Keratinocyte (primary cell): Measurements from ENCODE around the gene PHLDA3. TPM values are rescaled to one million over a fixed set of nuclear protein-coding genes. Genes with fewer than 3 reads are reported as not detected.
A peak's percentile ranks its signal among the peaks of the same experiment; 100 is the strongest.

Source experiments
- DNase-seq: peaks from one replicate; pipeline ENCODE4 v3.0.0-alpha.2; 2011; ENCODE audit warnings: low read depth, missing footprints, low spot score
- FAIRE-seq: peaks from 2 replicates; lab custom pipeline; 2011; peaks lifted over from hg19 to GRCh38; lab: Jason Lieb, UNC
- H2AFZ ChIP-seq: 2 replicates; pipeline ENCODE4 v1.6.0; 2012; ENCODE audit warnings: low read length, control low read depth, inconsistent platforms; ENCODE audit not compliant: control insufficient read depth
- H3K27ac ChIP-seq: 2 replicates; pipeline ENCODE4 v1.5.1; 2011; ENCODE audit warnings: low read length; ENCODE audit not compliant: control insufficient read depth, insufficient read depth
- H3K27me3 ChIP-seq: 3 replicates; pipeline ENCODE4 v1.6.0; 2011; ENCODE audit warnings: low read length; ENCODE audit not compliant: control insufficient read depth, insufficient read depth; ENCODE audit errors: extremely low read depth
- H3K36me3 ChIP-seq, 2 experiments: 2 replicates in 1 of 2; 3 replicates in 1 of 2; pipeline ENCODE4 v1.5.1; 2011; ENCODE audit warnings: low read length in 2 of 2, mild to moderate bottlenecking in 1 of 2; ENCODE audit not compliant: control insufficient read depth in 2 of 2, insufficient read depth in 2 of 2; ENCODE audit errors: extremely low read depth in 1 of 2
- H3K4me1 ChIP-seq: 3 replicates; pipeline ENCODE4 v1.5.1; 2011; ENCODE audit warnings: low read length; ENCODE audit not compliant: control insufficient read depth, insufficient read depth; ENCODE audit errors: extremely low read depth
- H3K4me2 ChIP-seq: 3 replicates; pipeline ENCODE4 v1.6.0; 2011; ENCODE audit warnings: low read depth, low read length; ENCODE audit not compliant: control insufficient read depth, insufficient read depth; ENCODE audit errors: extremely low read depth
- H3K4me3 ChIP-seq, 3 experiments: fragments of 200-600 bp in 1 of 3; sonication (generic) in 1 of 3; 2 replicates in 2 of 3; 3 replicates in 1 of 3; pipeline ENCODE4 v1.5.1; 2011 to 2016; ENCODE audit warnings: low read length in 3 of 3, mild to moderate bottlenecking in 3 of 3, control low read depth in 2 of 3, inconsistent platforms in 1 of 3, low read depth in 1 of 3, mixed read lengths in 1 of 3, mixed run types in 1 of 3, moderate library complexity in 1 of 3; ENCODE audit not compliant: control insufficient read depth in 2 of 3, insufficient read depth in 2 of 3; ENCODE audit errors: extremely low read depth in 1 of 3
- H3K79me2 ChIP-seq: 2 replicates; pipeline ENCODE4 v1.6.0; 2012; ENCODE audit warnings: low read length; ENCODE audit not compliant: control insufficient read depth, insufficient read depth
- H3K9ac ChIP-seq: 3 replicates; pipeline ENCODE4 v1.6.0; 2011; ENCODE audit warnings: low read length; ENCODE audit not compliant: control insufficient read depth, insufficient read depth; ENCODE audit errors: extremely low read depth
- H3K9me1 ChIP-seq: 3 replicates; pipeline ENCODE4 v1.6.0; 2011; ENCODE audit warnings: low read length; ENCODE audit not compliant: control insufficient read depth, insufficient read depth; ENCODE audit errors: extremely low read depth
- H3K9me3 ChIP-seq: 2 replicates; pipeline ENCODE4 v1.5.1; 2012; ENCODE audit warnings: low read depth, low read length; ENCODE audit not compliant: control insufficient read depth
- H4K20me1 ChIP-seq: 3 replicates; pipeline ENCODE4 v1.6.0; 2011; ENCODE audit warnings: low read length; ENCODE audit not compliant: control insufficient read depth, insufficient read depth; ENCODE audit errors: extremely low read depth
- EZH2 ChIP-seq: IDR thresholded peaks from one replicate; pipeline ENCODE4 v1.6.1; 2012; ENCODE audit warnings: inconsistent platforms, mild to moderate bottlenecking, low read length, moderate library complexity
- dilution Hi-C: fragments of 300-500 bp; cut with MboI; formaldehyde crosslinking; loops from one replicate; pipeline ENCODE4 v1.7.0; 2020; ENCODE audit warnings: low sequenced_read_pairs; ENCODE audit not compliant: extremely low pct_ligation_motif_present
- polyA plus RNA-seq, 5 experiments: library from polyadenylated mRNA; depleted of rRNA in 3 of 5; stranded (reverse) in 3 of 5; stranded (forward) in 1 of 5; unstranded in 1 of 5; fragments of >200 nt; gene quantifications; 1 replicate in 1 of 5; 2 replicates in 3 of 5; 3 replicates in 1 of 5; pipeline versions ENCODE4 v1.2.1 to v1.2.3, GENCODE V29; 2011 to 2012; ENCODE audit warnings: missing spikeins in 2 of 5, low read depth in 1 of 5, low replicate concordance in 1 of 5
- TF ChIP-seq, protein P1 (sequence below), 3 experiments: IDR thresholded peaks in 1 of 3; conservative IDR thresholded peaks in 1 of 3; optimal IDR thresholded peaks in 1 of 3; 2 replicates in 2 of 3; 3 replicates in 1 of 3; pipeline versions ENCODE3 to v1.5.1; 2011; ENCODE audit warnings: low read length in 3 of 3, mild to moderate bottlenecking in 3 of 3, moderate library complexity in 2 of 3, control low read depth in 1 of 3, inconsistent platforms in 1 of 3; ENCODE audit not compliant: insufficient read depth in 2 of 3; ENCODE audit errors: extremely low read depth in 1 of 3

Gene PHLDA3
- polyA plus RNA-seq, 1 donor (not counting 4 experiments of a cell fraction or from before 2014, with no cell fraction given): 48.2 TPM

DNA sequence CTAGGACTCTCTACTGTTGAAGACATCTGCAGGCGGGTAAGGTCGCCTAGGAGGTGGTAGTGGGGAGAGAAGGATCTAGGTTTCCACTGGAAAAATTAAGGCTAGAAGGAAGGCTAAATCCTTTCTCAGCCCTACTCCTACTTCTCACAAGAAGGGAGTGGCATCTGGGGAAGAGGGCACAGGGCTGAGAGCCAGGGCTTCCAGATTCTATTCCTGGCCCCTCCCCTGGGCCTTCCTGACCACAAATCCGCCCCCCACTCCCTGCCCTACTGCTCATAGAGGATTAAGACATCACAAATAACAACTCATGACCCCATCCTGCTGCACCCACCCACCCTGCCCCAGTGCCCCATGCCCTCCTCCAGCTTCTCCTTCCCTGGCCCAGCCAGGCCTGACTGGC is 2.5 kb downstream of the PHLDA3 start:
- Histone ChIP-seq H3K9me3 (no peaks in the 10 kb centered on the region), H2AFZ (no peak overlapping the region), H3K4me2 (peak overlapping the region; percentile 74), H3K27ac (peak overlapping the region; percentile 97), H3K4me3 (peak overlapping the region; percentile 97 to 100 (median 99)), H3K4me1 (peaks cover 38% of the 10 kb centered on the region), H3K9ac (peak overlapping the region; percentile 99), H3K79me2 (peaks cover 41% of the 10 kb centered on the region), H3K27me3 (no peaks in the 10 kb centered on the region), H3K36me3 (peaks cover 14 to 19% of the 10 kb centered on the region in 2 experiments), H4K20me1 (peaks cover 4% of the 10 kb centered on the region), H3K9me1 (no peaks in the 10 kb centered on the region)
- FAIRE-seq (peak; percentile 36), DNase-seq (no peak)
- TF ChIP-seq, protein P1, sequence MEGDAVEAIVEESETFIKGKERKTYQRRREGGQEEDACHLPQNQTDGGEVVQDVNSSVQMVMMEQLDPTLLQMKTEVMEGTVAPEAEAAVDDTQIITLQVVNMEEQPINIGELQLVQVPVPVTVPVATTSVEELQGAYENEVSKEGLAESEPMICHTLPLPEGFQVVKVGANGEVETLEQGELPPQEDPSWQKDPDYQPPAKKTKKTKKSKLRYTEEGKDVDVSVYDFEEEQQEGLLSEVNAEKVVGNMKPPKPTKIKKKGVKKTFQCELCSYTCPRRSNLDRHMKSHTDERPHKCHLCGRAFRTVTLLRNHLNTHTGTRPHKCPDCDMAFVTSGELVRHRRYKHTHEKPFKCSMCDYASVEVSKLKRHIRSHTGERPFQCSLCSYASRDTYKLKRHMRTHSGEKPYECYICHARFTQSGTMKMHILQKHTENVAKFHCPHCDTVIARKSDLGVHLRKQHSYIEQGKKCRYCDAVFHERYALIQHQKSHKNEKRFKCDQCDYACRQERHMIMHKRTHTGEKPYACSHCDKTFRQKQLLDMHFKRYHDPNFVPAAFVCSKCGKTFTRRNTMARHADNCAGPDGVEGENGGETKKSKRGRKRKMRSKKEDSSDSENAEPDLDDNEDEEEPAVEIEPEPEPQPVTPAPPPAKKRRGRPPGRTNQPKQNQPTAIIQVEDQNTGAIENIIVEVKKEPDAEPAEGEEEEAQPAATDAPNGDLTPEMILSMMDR (optimal IDR thresholded peaks at IDR 0.05 in 1 of 3, IDR thresholded peaks at IDR 0.05 in 1 of 3, conservative IDR thresholded peaks at IDR 0.05 in 1 of 3; ENCODE audit: extremely low read depth in 1 of 3, insufficient read depth in 2 of 3, low read length in 3 of 3): no peak
- TF ChIP-seq EZH2: no peak
- dilution Hi-C loops: no loop called here

DNA sequence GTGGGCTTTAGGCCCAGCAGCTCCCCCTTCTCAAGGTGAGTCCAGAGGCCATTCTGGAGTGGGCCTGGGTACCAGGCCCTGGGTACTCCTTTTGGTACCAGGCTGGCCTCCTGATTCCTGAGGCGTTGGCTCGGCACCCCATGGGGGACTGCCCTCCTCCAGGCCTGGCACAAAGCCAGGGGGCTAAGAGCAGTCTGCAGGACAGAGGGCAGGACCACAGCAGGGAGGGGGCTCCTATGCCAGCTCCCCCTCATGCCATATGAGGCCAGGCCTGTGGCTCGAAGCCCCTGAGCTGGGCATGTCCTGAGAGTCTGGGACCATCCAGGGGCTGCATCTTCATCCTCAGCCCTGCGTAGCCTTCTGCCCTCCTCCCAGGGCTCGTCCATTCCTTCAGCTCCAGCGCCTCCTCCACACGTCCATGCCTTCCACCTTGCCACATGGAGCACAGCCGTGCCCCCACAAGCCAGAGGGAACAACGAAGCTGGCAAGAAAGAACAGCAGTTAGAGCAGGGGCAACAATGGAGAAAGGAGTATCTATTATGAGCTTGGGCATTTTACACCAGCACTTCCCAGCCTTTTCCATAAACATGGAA is 3.2 kb downstream of the PHLDA3 start:
- Histone ChIP-seq H2AFZ (no peak overlapping the region), H3K4me1 (peaks cover 44% of the 10 kb centered on the region)
- dilution Hi-C loops: no loop called here

More for the DNA sequence above, 3.2 kb downstream of the PHLDA3 start:
- H3K36me3 ChIP-seq: peaks cover 14 to 19% of the 10 kb centered on the region in 2 experiments
- FAIRE-seq (no peak), DNase-seq (no peak)
- TF ChIP-seq, protein P1 (optimal IDR thresholded peaks at IDR 0.05 in 1 of 3, IDR thresholded peaks at IDR 0.05 in 1 of 3, conservative IDR thresholded peaks at IDR 0.05 in 1 of 3; ENCODE audit: extremely low read depth in 1 of 3, insufficient read depth in 2 of 3, low read length in 3 of 3): no peak
- peaks cover 4% of the 10 kb centered on the region for H4K20me1 ChIP-seq
- peaks cover 41% of the 10 kb centered on the region for H3K79me2 ChIP-seq
- H3K27ac ChIP-seq: peak overlapping the region; percentile 42
- H3K9ac ChIP-seq: peak overlapping the region; percentile 99
- H3K9me1 ChIP-seq: no peaks in the 10 kb centered on the region
- peak overlapping the region; percentile 47 to 100 (median 97) for H3K4me3 ChIP-seq
- no peaks in the 10 kb centered on the region for H3K9me3 ChIP-seq
- H3K27me3 ChIP-seq: no peaks in the 10 kb centered on the region
- H3K4me2 ChIP-seq: peak overlapping the region; percentile 74
